H9 (cell line): ENCODE data around the gene VPS51. TPM values are rescaled to one million over a fixed set of nuclear protein-coding genes. Genes with fewer than 3 reads are reported as not detected.
"Not testable (repeated sequence)": the region's sequence is repeated elsewhere in the genome, so short reads cannot be mapped to it uniquely, and the experiment has no call there.

Source experiments
- DNase-seq: peaks from one replicate; pipeline ENCODE4 v3.0.0-alpha.2; 2017
- H2AFZ ChIP-seq: one replicate; pipeline ENCODE4 v1.6.1; 2013; ENCODE audit warnings: mild to moderate bottlenecking, low read length, control low read depth, moderate library complexity
- H2AK5ac ChIP-seq: 2 replicates; pipeline ENCODE4 v1.6.1; 2013; ENCODE audit warnings: low read length, control low read depth, mixed read lengths; ENCODE audit not compliant: insufficient read length
- H2BK120ac ChIP-seq: one replicate; pipeline ENCODE4 v1.6.1; 2013; ENCODE audit warnings: low read depth, mild to moderate bottlenecking, low read length, control low read depth, inconsistent platforms; ENCODE audit not compliant: poor library complexity, severe bottlenecking
- H2BK12ac ChIP-seq: 2 replicates; pipeline ENCODE4 v1.6.1; 2013; ENCODE audit warnings: low read length, control low read depth, mixed read lengths, low read depth; ENCODE audit not compliant: insufficient read length
- H2BK15ac ChIP-seq: 2 replicates; pipeline ENCODE4 v1.6.1; 2013; ENCODE audit warnings: low read depth, low read length, control low read depth
- H2BK20ac ChIP-seq: one replicate; pipeline ENCODE4 v1.6.1; 2013; ENCODE audit warnings: low read depth, mild to moderate bottlenecking, low read length, control low read depth, inconsistent platforms; ENCODE audit not compliant: poor library complexity, severe bottlenecking
- H2BK5ac ChIP-seq: 2 replicates; pipeline ENCODE4 v1.6.1; 2013; ENCODE audit warnings: low read length, control low read depth, mixed read lengths; ENCODE audit not compliant: insufficient read length
- H3K14ac ChIP-seq: 2 replicates; pipeline ENCODE4 v1.6.1; 2013; ENCODE audit warnings: low read length, control low read depth; ENCODE audit not compliant: insufficient read depth
- H3K18ac ChIP-seq: 2 replicates; pipeline ENCODE4 v1.6.1; 2013; ENCODE audit warnings: low read depth, mild to moderate bottlenecking, mixed read lengths, low read length, control low read depth; ENCODE audit not compliant: insufficient read length
- H3K23ac ChIP-seq: 2 replicates; pipeline ENCODE4 v1.6.1; 2013; ENCODE audit warnings: low read length, control low read depth, mixed read lengths, low read depth; ENCODE audit not compliant: insufficient read length
- H3K23me2 ChIP-seq: 2 replicates; pipeline ENCODE4 v1.6.1; 2013; ENCODE audit warnings: low read depth, mild to moderate bottlenecking, mixed read lengths, low read length, control low read depth; ENCODE audit not compliant: insufficient read length, poor library complexity, severe bottlenecking
- H3K27ac ChIP-seq: 2 replicates; pipeline ENCODE4 v1.5.1; 2013; ENCODE audit warnings: low read length, control low read depth, mixed read lengths, low read depth; ENCODE audit not compliant: insufficient read length
- H3K27me3 ChIP-seq: 2 replicates; pipeline ENCODE4 v1.6.1; 2013; ENCODE audit warnings: low read length, control low read depth, inconsistent platforms; ENCODE audit not compliant: insufficient read depth
- H3K4ac ChIP-seq: 2 replicates; pipeline ENCODE4 v1.6.1; 2013; ENCODE audit warnings: low read depth, mild to moderate bottlenecking, control low read depth, inconsistent platforms, low read length, moderate library complexity
- H3K4me1 ChIP-seq: 2 replicates; pipeline ENCODE4 v1.6.1; 2013; ENCODE audit warnings: low read length, control low read depth, inconsistent platforms; ENCODE audit not compliant: insufficient read depth
- H3K4me2 ChIP-seq: 2 replicates; pipeline ENCODE4 v1.6.1; 2013; ENCODE audit warnings: low read length, control low read depth, mixed read lengths; ENCODE audit not compliant: insufficient read length, insufficient read depth
- H3K56ac ChIP-seq: 2 replicates; pipeline ENCODE4 v1.6.1; 2013; ENCODE audit warnings: low read depth, mild to moderate bottlenecking, mixed read lengths, low read length, control low read depth; ENCODE audit not compliant: insufficient read length
- H3K79me1 ChIP-seq: 2 replicates; pipeline ENCODE4 v1.6.1; 2013; ENCODE audit warnings: low read depth, mild to moderate bottlenecking, moderate library complexity, low read length, control low read depth, inconsistent platforms; ENCODE audit not compliant: insufficient read depth, poor library complexity, severe bottlenecking
- H3K79me2 ChIP-seq: 2 replicates; pipeline ENCODE4 v1.6.1; 2013; ENCODE audit warnings: low read length, control low read depth, inconsistent platforms; ENCODE audit not compliant: insufficient read depth
- H3K9ac ChIP-seq: 2 replicates; pipeline ENCODE4 v1.6.1; 2013; ENCODE audit warnings: low read length, control low read depth, mixed read lengths; ENCODE audit not compliant: insufficient read length; ENCODE audit errors: extremely low read depth
- H3K9me3 ChIP-seq: one replicate; pipeline ENCODE4 v1.6.1; 2013; ENCODE audit warnings: low read depth, low read length, inconsistent platforms; ENCODE audit not compliant: control insufficient read depth
- H3T11ph ChIP-seq: one replicate; pipeline ENCODE4 v1.6.1; 2013; ENCODE audit warnings: mild to moderate bottlenecking, low read length, control low read depth, inconsistent platforms
- H4K20me1 ChIP-seq: one replicate; pipeline ENCODE4 v1.6.1; 2013; ENCODE audit not compliant: control insufficient read depth, insufficient read length, insufficient read depth
- H4K5ac ChIP-seq: 2 replicates; pipeline ENCODE4 v1.6.1; 2013; ENCODE audit warnings: low read depth, mild to moderate bottlenecking, mixed read lengths, low read length, control low read depth; ENCODE audit not compliant: insufficient read length
- H4K8ac ChIP-seq: replicated peaks from 2 replicates; pipeline ENCODE4 v1.6.1; 2013; ENCODE audit warnings: low read length, control low read depth, mixed read lengths, low read depth; ENCODE audit not compliant: insufficient read length
- H4K91ac ChIP-seq: 2 replicates; pipeline ENCODE4 v1.6.1; 2013; ENCODE audit warnings: low read depth, mild to moderate bottlenecking, moderate library complexity, mixed read lengths, low read length, control low read depth; ENCODE audit not compliant: insufficient read length
- H3K27ac Mint-ChIP-seq, 3 experiments: 2 replicates in 2 of 3; 3 replicates in 1 of 3; pipeline ENCODE4 v1.8.0; 2020 to 2021; ENCODE audit warnings: mixed read lengths in 3 of 3, mild to moderate bottlenecking in 1 of 3, moderate library complexity in 1 of 3
- H3K27me3 Mint-ChIP-seq: 2 replicates; pipeline ENCODE4 v1.8.0; 2021; ENCODE audit warnings: low read depth, mild to moderate bottlenecking, moderate library complexity, mixed read lengths
- H3K36me3 Mint-ChIP-seq, 3 experiments: 2 replicates in 2 of 3; 3 replicates in 1 of 3; pipeline ENCODE4 v1.8.0; 2020 to 2021; ENCODE audit warnings: low read depth in 3 of 3, mixed read lengths in 3 of 3; ENCODE audit not compliant: insufficient read depth in 1 of 3
- H3K4me1 Mint-ChIP-seq, 2 experiments: 2 replicates each; pipeline ENCODE4 v1.8.0; 2020; ENCODE audit warnings: mixed read lengths in 2 of 2
- H3K4me3 Mint-ChIP-seq, 2 experiments: 2 replicates in 1 of 2; 3 replicates in 1 of 2; pipeline ENCODE4 v1.8.0; 2020 to 2021; ENCODE audit warnings: mild to moderate bottlenecking in 2 of 2, mixed read lengths in 2 of 2, moderate library complexity in 1 of 2
- H3K9me3 Mint-ChIP-seq, 2 experiments: 2 replicates in 1 of 2; 3 replicates in 1 of 2; pipeline ENCODE4 v1.8.0; 2020; ENCODE audit warnings: mild to moderate bottlenecking in 2 of 2, mixed read lengths in 2 of 2, moderate library complexity in 1 of 2
- WGBS: extraction: QIAGEN DNeasy Blood & Tissue Kit; methylation state at CpG from one replicate; pipeline ENCODE4 v1.1.7; 2013; ENCODE audit warnings: missing lambda C conversion rate, low lambda C conversion rate, mixed read lengths; ENCODE audit not compliant: insufficient read length; ENCODE audit errors: extremely low coverage; 5-methylcytosine and 5-hydroxymethylcytosine counted together
- total RNA-seq: library from RNA; stranded (reverse); gene quantifications from 2 replicates; pipeline ENCODE4 v1.2.1, GENCODE V29; 2021
- TF ChIP-seq, protein P1 (sequence below): fragments of 200-600 bp; sonication (generic); conservative IDR thresholded peaks from 3 replicates; pipeline ENCODE4 v1.8.0; 2021; ENCODE audit warnings: antibody characterized with exemption, mild to moderate bottlenecking

VPS51 gene
- total RNA-seq, 1 experiment from 2014 or later: 94.7 TPM

DNA sequence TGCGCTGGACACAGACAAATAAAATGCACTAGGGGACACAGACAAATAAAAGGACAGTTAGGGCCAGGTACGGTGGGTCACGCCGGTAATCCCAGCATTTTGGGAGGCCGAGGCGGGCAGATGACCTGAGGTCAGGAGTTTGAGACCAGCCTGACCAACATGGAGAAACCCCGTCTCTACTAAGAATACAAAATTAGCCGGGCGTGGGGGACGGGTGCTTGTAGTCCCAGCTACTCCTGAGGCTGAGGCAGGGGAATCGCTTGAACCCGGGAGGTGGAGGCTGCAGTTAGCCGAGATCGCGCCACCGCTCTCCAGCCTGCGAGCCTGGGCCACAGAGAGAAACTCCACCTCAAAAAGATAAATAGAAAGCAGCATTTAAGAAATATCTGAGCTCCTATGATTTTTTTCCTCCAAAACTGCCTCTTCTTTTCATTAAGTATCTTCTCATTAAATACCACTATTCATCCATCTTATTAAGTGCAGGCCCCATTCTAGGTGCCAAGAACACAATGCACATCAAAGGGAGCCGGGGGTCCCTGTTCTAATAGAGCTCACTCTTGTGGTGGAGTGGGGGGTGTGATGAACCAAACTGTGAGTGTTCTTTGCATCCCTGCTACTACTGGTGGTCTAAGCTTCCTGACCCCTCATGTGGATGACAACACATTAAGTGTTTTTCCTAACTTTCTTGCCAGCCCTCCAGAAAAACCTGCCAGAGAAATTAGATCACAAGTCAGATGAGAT is 22.3 kb downstream of the VPS51 start:
- Histone ChIP-seq H4K8ac (no peak overlapping the region), H3K79me1 (no peaks in the 10 kb centered on the region), H2BK120ac (no peak overlapping the region), H3K56ac (no peak overlapping the region), H2BK15ac (no peak overlapping the region), H3K4me1 (no peaks in the 10 kb centered on the region), H3K14ac (no peak overlapping the region), H3K27ac (no peak overlapping the region), H3K4me2 (no peak overlapping the region), H3K9me3 (no peaks in the 10 kb centered on the region), H3K23ac (no peak overlapping the region), H3K23me2 (peaks cover 13% of the 10 kb centered on the region), H3T11ph (no peak overlapping the region), H3K18ac (no peak overlapping the region), H2AFZ (no peak overlapping the region), H4K5ac (no peak overlapping the region), H2BK5ac (no peak overlapping the region), H3K4ac (no peak overlapping the region), H3K9ac (no peak overlapping the region), H2BK12ac (no peak overlapping the region), H2AK5ac (no peak overlapping the region), H4K91ac (no peak overlapping the region), H3K79me2 (peaks cover 9% of the 10 kb centered on the region; the same call in 1 of the 2 replicates), H4K20me1 (no peaks in the 10 kb centered on the region), H2BK20ac (no peak overlapping the region), H3K27me3 (no peaks in the 10 kb centered on the region)
- Mint-ChIP-seq H3K27ac (peak overlapping the region; percentile 82 to 86 (median 82); a peak in 6 of 7 replicates), H3K36me3 (peaks cover 30 to 67% (median 65%) of the 10 kb centered on the region in 3 experiments), H3K4me3 (peak overlapping the region; percentile 36 to 89; a peak in 4 of 5 replicates), H3K9me3 (no peaks in the 10 kb centered on the region), H3K27me3 (peaks cover 1% of the 10 kb centered on the region; the same call in 1 of the 2 replicates), H3K4me1 (peaks cover 10 to 24% of the 10 kb centered on the region in 2 experiments)
- no CpG with 5 or more reads among the region's 18 CpGs for WGBS
- DNase-seq: no peak
- TF ChIP-seq, protein P1, sequence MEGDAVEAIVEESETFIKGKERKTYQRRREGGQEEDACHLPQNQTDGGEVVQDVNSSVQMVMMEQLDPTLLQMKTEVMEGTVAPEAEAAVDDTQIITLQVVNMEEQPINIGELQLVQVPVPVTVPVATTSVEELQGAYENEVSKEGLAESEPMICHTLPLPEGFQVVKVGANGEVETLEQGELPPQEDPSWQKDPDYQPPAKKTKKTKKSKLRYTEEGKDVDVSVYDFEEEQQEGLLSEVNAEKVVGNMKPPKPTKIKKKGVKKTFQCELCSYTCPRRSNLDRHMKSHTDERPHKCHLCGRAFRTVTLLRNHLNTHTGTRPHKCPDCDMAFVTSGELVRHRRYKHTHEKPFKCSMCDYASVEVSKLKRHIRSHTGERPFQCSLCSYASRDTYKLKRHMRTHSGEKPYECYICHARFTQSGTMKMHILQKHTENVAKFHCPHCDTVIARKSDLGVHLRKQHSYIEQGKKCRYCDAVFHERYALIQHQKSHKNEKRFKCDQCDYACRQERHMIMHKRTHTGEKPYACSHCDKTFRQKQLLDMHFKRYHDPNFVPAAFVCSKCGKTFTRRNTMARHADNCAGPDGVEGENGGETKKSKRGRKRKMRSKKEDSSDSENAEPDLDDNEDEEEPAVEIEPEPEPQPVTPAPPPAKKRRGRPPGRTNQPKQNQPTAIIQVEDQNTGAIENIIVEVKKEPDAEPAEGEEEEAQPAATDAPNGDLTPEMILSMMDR: peak; percentile 21; the same call in 1 of the 3 replicates

DNA sequence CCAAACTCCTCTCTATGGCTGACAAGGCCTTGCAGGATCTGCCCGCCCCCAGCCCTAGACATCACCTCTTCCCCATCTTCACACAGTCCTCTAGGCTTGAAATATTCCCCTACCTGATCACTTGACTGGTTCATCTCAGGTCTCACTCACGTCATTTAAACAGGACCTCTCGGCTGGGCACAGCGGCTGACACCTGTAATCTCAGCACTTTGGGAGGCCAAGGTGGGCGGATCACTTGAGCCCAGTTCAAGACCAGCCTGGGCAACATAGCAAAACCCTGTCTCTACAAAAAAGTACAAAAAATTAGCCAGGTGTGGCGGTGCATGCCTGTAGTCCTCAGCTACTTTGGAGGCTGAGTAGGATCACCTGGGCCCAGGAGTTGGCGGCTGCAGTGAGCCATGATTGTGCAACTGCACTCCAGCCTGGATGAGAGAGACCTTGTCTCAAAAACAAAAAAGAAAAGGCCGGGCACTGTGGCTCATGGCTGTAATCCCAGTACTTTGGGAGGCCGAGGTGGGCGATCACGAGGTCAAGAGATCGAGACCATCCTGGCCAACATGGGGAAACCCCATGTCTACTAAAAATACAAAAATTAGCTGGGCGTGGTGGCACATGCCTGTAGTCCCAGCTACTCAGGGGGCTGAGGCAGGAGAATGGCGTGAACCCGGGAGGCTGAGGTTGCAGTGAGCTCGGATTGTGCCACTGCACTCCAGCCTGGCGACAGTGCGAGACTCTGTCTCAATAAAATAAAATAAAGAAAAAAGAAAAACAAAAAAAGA is 23.1 kb downstream of the VPS51 start:
- not testable (repeated sequence) for H3K14ac ChIP-seq, H2BK15ac ChIP-seq, H3K27ac ChIP-seq, H3K27me3 ChIP-seq, DNase-seq, H3K4me1 ChIP-seq, H2BK5ac ChIP-seq, H4K20me1 ChIP-seq, H3K9me3 Mint-ChIP-seq, H2BK120ac ChIP-seq, H3T11ph ChIP-seq, H3K9me3 ChIP-seq, H3K79me1 ChIP-seq, H2AFZ ChIP-seq, H3K27me3 Mint-ChIP-seq, H3K56ac ChIP-seq, H3K18ac ChIP-seq, H2BK12ac ChIP-seq, H4K8ac ChIP-seq, H3K4me2 ChIP-seq, H3K4ac ChIP-seq, H4K91ac ChIP-seq, H4K5ac ChIP-seq, H3K79me2 ChIP-seq, H3K9ac ChIP-seq, H3K23ac ChIP-seq, H2BK20ac ChIP-seq, H2AK5ac ChIP-seq
- H3K4me1 Mint-ChIP-seq: peaks cover 6 to 21% of the 10 kb centered on the region in 2 experiments
- H3K4me3 Mint-ChIP-seq: peak overlapping the region in 1 of 2 experiments; percentile 100; a peak in 4 of 5 replicates
- H3K36me3 Mint-ChIP-seq: peaks cover 30 to 66% (median 58%) of the 10 kb centered on the region in 3 experiments
- peaks cover 12% of the 10 kb centered on the region for H3K23me2 ChIP-seq
- no CpG with 5 or more reads among the region's 18 CpGs for WGBS
- H3K27ac Mint-ChIP-seq: peak overlapping the region; percentile 42 to 82 (median 69); a peak in 5 of 7 replicates
